Activated CD4-positive, alpha-beta T cell treated with anti-CD3 and anti-CD28 coated beads for 24 hours (primary cell): ENCODE data around the gene C1orf35.

Experiments used
- DNase-seq, 2 donors: peaks; one replicate each; pipeline ENCODE4 v3.0.0-alpha.2; 2020; ENCODE audit warnings: low read depth in 2 of 2

The C1orf35 gene

GRCh38 chr1:228109073-228109961 is 6.2 kb upstream of the C1orf35 start, which contains the start of gene MRPL55:
Gene MRPL55 (minus strand): TSS chr1:228109299. CDS start chr1:228108260, 1,039 bp downstream.
- peak; percentile 97 for DNase-seq

GRCh38 chr1:228108742-228109072 is 5.6 kb upstream of the C1orf35 start:
- no peak for DNase-seq

GRCh38 chr1:228108055-228108690 is 5.0 kb upstream of the C1orf35 start:
- DNase-seq: no peak

- DNase-seq: no peak
Measured at GRCh38 chr1:228107636-228108035, 4.5 kb upstream of the C1orf35 start.

GRCh38 chr1:228106800-228107054 is 3.6 kb upstream of the C1orf35 start:
- no peak for DNase-seq

GRCh38 chr1:228105996-228106799 is 3.1 kb upstream of the C1orf35 start:
- no peak for DNase-seq

- no peak for DNase-seq
Measured at GRCh38 chr1:228105270-228105995, 2.3 kb upstream of the C1orf35 start.

- no peak for DNase-seq
Measured at GRCh38 chr1:228104526-228105269, 1.6 kb upstream of the C1orf35 start.

GRCh38 chr1:228101994-228102790 is 933 bp downstream of the C1orf35 start:
- DNase-seq: no peak

- no peak for DNase-seq
Measured at GRCh38 chr1:228101614-228101993, 1.5 kb downstream of the C1orf35 start.

- DNase-seq: no peak
Measured at GRCh38 chr1:228100822-228101613, 2.1 kb downstream of the C1orf35 start.

- DNase-seq: no peak
Measured at GRCh38 chr1:228099331-228099732, 3.8 kb downstream of the C1orf35 start.

GRCh38 chr1:228098323-228098931 is 4.7 kb downstream of the C1orf35 start:
- no peak for DNase-seq

GRCh38 chr1:228097333-228098081 is 5.6 kb downstream of the C1orf35 start:
- no peak for DNase-seq

- no peak for DNase-seq
Measured at GRCh38 chr1:228096416-228097332, 6.5 kb downstream of the C1orf35 start.

GRCh38 chr1:228095938-228096337 is 7.2 kb downstream of the C1orf35 start:
- DNase-seq: no peak

- DNase-seq: no peak
Measured at GRCh38 chr1:228095161-228095560, 8.0 kb downstream of the C1orf35 start.
